Raji (cell line): ENCODE data around the gene SPOCK1.

Source experiments
- POLR2A ChIP-seq: IDR thresholded peaks from 2 replicates; pipeline ENCODE4 v1.6.1; 2011; ENCODE audit warnings: low read depth, low read length, control low read depth; ENCODE audit not compliant: insufficient read depth

Gene SPOCK1

GRCh38 chr5:137174196-137174595, 324.9 kb downstream of the SPOCK1 start:
- TF ChIP-seq POLR2A = no peak

- TF ChIP-seq POLR2A = no peak
Measured at GRCh38 chr5:137172258-137172657, 326.9 kb downstream of the SPOCK1 start.

- no peak for TF ChIP-seq POLR2A
Measured at GRCh38 chr5:137167187-137167586, 331.9 kb downstream of the SPOCK1 start.

- no peak for TF ChIP-seq POLR2A
Measured at GRCh38 chr5:137164961-137165360, 334.2 kb downstream of the SPOCK1 start.

GRCh38 chr5:137164536-137164935, 334.6 kb downstream of the SPOCK1 start:
- no peak for TF ChIP-seq POLR2A

- no peak for TF ChIP-seq POLR2A
Measured at GRCh38 chr5:137158691-137159090, 340.4 kb downstream of the SPOCK1 start.

GRCh38 chr5:137156180-137156579, 342.9 kb downstream of the SPOCK1 start:
- TF ChIP-seq POLR2A = no peak

GRCh38 chr5:137155261-137156000, 343.7 kb downstream of the SPOCK1 start:
- TF ChIP-seq POLR2A = no peak

- TF ChIP-seq POLR2A = no peak
Measured at GRCh38 chr5:137152616-137153015, 346.5 kb downstream of the SPOCK1 start.

GRCh38 chr5:137148655-137149054, 350.5 kb downstream of the SPOCK1 start:
- TF ChIP-seq POLR2A = no peak

GRCh38 chr5:137148159-137148558, 351.0 kb downstream of the SPOCK1 start:
- TF ChIP-seq POLR2A = no peak

GRCh38 chr5:137147346-137147745, 351.8 kb downstream of the SPOCK1 start:
- TF ChIP-seq POLR2A = no peak

GRCh38 chr5:137146402-137146890, 352.7 kb downstream of the SPOCK1 start:
- no peak for TF ChIP-seq POLR2A

- no peak for TF ChIP-seq POLR2A
Measured at GRCh38 chr5:137145721-137146120, 353.4 kb downstream of the SPOCK1 start.

- no peak for TF ChIP-seq POLR2A
Measured at GRCh38 chr5:137144656-137145055, 354.5 kb downstream of the SPOCK1 start.

GRCh38 chr5:137142764-137143605, 356.1 kb downstream of the SPOCK1 start:
- TF ChIP-seq POLR2A = no peak

- TF ChIP-seq POLR2A = no peak
Measured at GRCh38 chr5:137142346-137142745, 356.8 kb downstream of the SPOCK1 start.

- no peak for TF ChIP-seq POLR2A
Measured at GRCh38 chr5:137141779-137142178, 357.3 kb downstream of the SPOCK1 start.
